Tibial nerve (tissue), 3 donors: ENCODE data around the gene SNAPC4.

Experiments
- POLR2A ChIP-seq, 2 donors: fragments of 450-650 bp; IDR thresholded peaks; one replicate each; pipeline ENCODE4 v1.6.1; 2017; ENCODE audit warnings: antibody characterized with exemption in 2 of 2, mild to moderate bottlenecking in 2 of 2, moderate library complexity in 2 of 2
- TF ChIP-seq, protein P1 (sequence below), 5 experiments: fragments of 200-600 bp in 3 of 5; fragments of 450-650 bp in 2 of 5; sonication (generic) in 3 of 5; IDR thresholded peaks; one replicate each; pipeline ENCODE4 v1.5.1; 2016 to 2019; ENCODE audit warnings: antibody characterized with exemption in 5 of 5, mild to moderate bottlenecking in 3 of 5, moderate library complexity in 2 of 5

DNA sequence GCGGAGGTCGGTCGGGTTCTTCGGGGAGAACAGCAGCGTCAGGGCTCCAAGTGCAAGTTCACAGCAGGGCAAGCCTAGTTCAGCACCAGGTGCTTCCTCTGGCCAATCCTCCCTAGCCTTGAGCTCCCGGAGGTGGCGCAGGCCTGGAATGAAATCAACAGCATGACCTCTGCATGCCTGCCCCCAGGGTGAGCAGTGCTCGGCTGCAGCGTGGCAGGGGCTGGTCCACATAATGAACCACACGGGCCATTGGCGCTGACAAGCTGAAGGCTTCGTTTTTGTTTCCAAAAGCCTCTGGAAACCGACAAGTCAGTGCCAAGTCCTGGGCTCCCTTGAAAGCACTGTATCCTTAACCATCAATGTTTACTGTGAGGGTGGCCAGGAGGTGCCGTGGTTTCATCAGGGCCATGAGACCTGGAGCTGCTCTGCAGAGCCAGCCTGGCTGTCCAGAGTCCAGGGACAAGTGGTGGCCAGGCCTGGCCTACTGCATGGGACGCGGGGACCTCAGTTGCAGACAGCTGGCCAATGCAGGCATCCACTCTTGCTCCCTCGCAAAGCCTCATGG lies 41.8 kb upstream of the SNAPC4 start:
- TF ChIP-seq, protein P1, sequence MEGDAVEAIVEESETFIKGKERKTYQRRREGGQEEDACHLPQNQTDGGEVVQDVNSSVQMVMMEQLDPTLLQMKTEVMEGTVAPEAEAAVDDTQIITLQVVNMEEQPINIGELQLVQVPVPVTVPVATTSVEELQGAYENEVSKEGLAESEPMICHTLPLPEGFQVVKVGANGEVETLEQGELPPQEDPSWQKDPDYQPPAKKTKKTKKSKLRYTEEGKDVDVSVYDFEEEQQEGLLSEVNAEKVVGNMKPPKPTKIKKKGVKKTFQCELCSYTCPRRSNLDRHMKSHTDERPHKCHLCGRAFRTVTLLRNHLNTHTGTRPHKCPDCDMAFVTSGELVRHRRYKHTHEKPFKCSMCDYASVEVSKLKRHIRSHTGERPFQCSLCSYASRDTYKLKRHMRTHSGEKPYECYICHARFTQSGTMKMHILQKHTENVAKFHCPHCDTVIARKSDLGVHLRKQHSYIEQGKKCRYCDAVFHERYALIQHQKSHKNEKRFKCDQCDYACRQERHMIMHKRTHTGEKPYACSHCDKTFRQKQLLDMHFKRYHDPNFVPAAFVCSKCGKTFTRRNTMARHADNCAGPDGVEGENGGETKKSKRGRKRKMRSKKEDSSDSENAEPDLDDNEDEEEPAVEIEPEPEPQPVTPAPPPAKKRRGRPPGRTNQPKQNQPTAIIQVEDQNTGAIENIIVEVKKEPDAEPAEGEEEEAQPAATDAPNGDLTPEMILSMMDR (IDR thresholded peaks at IDR 0.05), result no peak
- no peak for TF ChIP-seq POLR2A (IDR thresholded peaks at IDR 0.05)
